Spleen (tissue), 7 donors: Measurements from ENCODE around the gene TNS2.

Experiments
- POLR2A ChIP-seq, 3 donors: fragments of 450-650 bp; IDR thresholded peaks; one replicate each; pipeline ENCODE4 v1.5.1; 2017; ENCODE audit warnings: antibody characterized with exemption in 3 of 3, mild to moderate bottlenecking in 1 of 3
- TF ChIP-seq, protein P1 (sequence below), 11 experiments: fragments of 200-600 bp in 7 of 11; fragments of 450-650 bp in 4 of 11; sonication (generic) in 4 of 11; IDR thresholded peaks in 8 of 11; conservative IDR thresholded peaks in 3 of 11; 1 replicate in 7 of 11; 2 replicates in 4 of 11; pipeline versions ENCODE4 v1.4.0 to v1.8.0; 2016 to 2021; ENCODE audit warnings: antibody characterized with exemption in 11 of 11, inconsistent platforms in 4 of 11, mild to moderate bottlenecking in 1 of 11
- donor health status: DM: no; HTN: no; CAD: no; lungs with moderate emphysema.
- donor health status: DM: no; HTN: no; CAD: no.
- donor health status: DM: no; HTN: no; CAD: no.

DNA sequence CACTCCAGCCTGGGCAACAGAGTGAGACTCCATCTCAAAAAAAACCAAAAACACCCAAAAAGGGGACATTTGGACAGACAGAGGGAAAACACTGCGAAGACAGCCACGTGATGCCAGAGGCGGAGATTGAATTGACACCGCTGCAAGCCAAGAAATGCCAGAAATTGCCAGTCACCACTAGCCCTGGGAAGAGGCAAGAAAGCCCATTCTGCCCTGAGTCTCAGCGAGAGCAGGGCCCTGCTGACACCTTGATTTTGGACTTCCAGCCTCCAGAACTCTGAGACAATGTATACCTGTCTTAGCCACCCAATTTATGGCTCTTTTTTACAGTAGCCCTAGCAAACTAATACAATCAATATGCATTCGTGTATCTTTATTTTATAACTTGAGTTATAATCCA is 40.2 kb downstream of the TNS2 start:
- TF ChIP-seq, protein P1, sequence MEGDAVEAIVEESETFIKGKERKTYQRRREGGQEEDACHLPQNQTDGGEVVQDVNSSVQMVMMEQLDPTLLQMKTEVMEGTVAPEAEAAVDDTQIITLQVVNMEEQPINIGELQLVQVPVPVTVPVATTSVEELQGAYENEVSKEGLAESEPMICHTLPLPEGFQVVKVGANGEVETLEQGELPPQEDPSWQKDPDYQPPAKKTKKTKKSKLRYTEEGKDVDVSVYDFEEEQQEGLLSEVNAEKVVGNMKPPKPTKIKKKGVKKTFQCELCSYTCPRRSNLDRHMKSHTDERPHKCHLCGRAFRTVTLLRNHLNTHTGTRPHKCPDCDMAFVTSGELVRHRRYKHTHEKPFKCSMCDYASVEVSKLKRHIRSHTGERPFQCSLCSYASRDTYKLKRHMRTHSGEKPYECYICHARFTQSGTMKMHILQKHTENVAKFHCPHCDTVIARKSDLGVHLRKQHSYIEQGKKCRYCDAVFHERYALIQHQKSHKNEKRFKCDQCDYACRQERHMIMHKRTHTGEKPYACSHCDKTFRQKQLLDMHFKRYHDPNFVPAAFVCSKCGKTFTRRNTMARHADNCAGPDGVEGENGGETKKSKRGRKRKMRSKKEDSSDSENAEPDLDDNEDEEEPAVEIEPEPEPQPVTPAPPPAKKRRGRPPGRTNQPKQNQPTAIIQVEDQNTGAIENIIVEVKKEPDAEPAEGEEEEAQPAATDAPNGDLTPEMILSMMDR (IDR thresholded peaks at IDR 0.05 in 8 of 11, conservative IDR thresholded peaks at IDR 0.05 in 3 of 11), result no peak
- no peak for TF ChIP-seq POLR2A (IDR thresholded peaks at IDR 0.05)
